Measurements from ENCODE around the gene NFE2L3.

DNA sequence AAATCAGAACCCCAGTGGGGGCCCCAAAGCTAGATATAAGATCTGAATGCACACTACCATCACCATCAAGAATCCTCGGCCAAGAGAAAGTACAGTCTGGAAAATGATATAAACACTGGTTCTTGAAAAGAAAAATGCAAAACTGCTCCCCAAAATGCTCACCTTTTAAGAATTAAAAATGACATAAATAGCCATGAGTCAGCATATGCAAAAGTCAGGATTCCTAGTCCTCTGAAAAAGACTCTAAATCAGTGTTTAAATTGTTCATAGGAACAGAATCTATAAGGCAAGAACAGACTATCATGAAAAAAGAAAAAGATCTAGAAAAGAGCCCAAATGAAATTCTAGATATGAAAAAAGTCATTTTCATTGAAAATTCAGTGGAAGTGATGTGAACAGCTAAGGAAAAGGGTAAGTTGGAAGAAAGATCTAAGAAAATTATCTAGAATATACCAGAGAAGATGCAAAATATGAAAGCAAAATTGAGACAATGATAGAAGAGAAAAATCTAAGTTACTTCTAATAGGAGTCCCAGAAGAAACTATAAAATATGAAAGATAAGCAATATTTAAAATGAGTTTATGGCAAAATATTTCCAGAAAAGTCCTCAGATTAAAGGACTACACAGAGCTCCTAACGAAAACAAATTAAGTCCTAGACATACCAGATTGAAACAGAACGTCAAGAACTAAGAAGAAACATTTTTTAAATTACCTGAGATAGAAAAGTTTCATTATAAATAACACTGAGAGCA is 29.7 kb downstream of the NFE2L3 start:
- TF ChIP-seq, protein P1, sequence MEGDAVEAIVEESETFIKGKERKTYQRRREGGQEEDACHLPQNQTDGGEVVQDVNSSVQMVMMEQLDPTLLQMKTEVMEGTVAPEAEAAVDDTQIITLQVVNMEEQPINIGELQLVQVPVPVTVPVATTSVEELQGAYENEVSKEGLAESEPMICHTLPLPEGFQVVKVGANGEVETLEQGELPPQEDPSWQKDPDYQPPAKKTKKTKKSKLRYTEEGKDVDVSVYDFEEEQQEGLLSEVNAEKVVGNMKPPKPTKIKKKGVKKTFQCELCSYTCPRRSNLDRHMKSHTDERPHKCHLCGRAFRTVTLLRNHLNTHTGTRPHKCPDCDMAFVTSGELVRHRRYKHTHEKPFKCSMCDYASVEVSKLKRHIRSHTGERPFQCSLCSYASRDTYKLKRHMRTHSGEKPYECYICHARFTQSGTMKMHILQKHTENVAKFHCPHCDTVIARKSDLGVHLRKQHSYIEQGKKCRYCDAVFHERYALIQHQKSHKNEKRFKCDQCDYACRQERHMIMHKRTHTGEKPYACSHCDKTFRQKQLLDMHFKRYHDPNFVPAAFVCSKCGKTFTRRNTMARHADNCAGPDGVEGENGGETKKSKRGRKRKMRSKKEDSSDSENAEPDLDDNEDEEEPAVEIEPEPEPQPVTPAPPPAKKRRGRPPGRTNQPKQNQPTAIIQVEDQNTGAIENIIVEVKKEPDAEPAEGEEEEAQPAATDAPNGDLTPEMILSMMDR (IDR thresholded peaks at IDR 0.05; ENCODE audit: insufficient read depth, low read depth, low read length) = no peak
- TF ChIP-seq EZH2 (IDR thresholded peaks at IDR 0.05; ENCODE audit: insufficient read depth, low read length) = no peak
